GM12891 (cell line): Measurements from ENCODE around the gene ZNF19.

Source experiments
- DNase-seq: peaks from one replicate; pipeline ENCODE4 v3.0.0; 2011; ENCODE audit warnings: low spot score; ENCODE audit not compliant: insufficient read length
- FAIRE-seq: peaks from 2 replicates; lab custom pipeline; 2011; peaks lifted over from hg19 to GRCh38; lab: Jason Lieb, UNC
- PAX5 ChIP-seq: IDR thresholded peaks from 2 replicates; pipeline ENCODE4 v1.6.1; 2011; ENCODE audit warnings: low read length, moderate library complexity, mild to moderate bottlenecking; ENCODE audit not compliant: insufficient read depth, severe bottlenecking
- POLR2A ChIP-seq: IDR thresholded peaks from 2 replicates; pipeline ENCODE4 v1.6.1; 2011; ENCODE audit warnings: low read depth, low read length, control low read depth
- POLR2AphosphoS5 ChIP-seq: IDR thresholded peaks from 2 replicates; pipeline ENCODE4 v1.6.1; 2011; ENCODE audit warnings: low read depth, low read length, control low read depth
- POU2F2 ChIP-seq: IDR thresholded peaks from 2 replicates; pipeline ENCODE4 v1.6.1; 2011; ENCODE audit warnings: low read depth, mild to moderate bottlenecking, control low read depth, low read length, moderate library complexity
- SPI1 ChIP-seq: IDR thresholded peaks from 2 replicates; pipeline ENCODE4 v1.6.1; 2011; ENCODE audit warnings: low read depth, low read length, control low read depth
- TAF1 ChIP-seq: IDR thresholded peaks from 2 replicates; pipeline ENCODE4 v1.6.1; 2011; ENCODE audit warnings: low read depth, low read length, control low read depth

Gene ZNF19

GRCh38 chr16:71430744-71431143 lies 58.4 kb downstream of the ZNF19 start:
- TF ChIP-seq TAF1 (no peak), PAX5 (no peak), POLR2AphosphoS5 (no peak), SPI1 (no peak), POU2F2 (no peak), POLR2A (no peak)
- no peak for FAIRE-seq
- DNase-seq = no peak

DNA sequence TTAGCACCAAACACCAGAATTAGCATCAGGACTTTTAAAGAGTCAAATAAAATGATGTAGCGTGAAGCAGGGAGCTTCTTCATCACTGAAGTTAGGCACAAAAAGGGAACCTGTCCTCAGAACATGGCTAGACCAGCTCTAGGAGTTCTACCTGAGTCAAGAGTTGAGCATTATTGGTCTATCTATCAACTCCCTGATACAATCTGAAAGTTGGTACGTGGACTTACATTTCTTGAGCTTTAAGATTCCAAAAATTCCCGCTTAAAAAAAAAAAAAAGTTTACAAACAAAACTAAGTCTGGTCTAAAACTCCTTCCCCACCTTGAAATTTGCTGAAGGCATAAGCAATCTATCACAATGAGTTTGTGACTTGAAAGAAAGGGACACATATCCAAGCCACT lies 59.5 kb downstream of the ZNF19 start:
- TF ChIP-seq SPI1 (no peak), POLR2AphosphoS5 (no peak), TAF1 (no peak), POLR2A (no peak), POU2F2 (no peak)
- FAIRE-seq (no peak), DNase-seq (no peak)

DNA sequence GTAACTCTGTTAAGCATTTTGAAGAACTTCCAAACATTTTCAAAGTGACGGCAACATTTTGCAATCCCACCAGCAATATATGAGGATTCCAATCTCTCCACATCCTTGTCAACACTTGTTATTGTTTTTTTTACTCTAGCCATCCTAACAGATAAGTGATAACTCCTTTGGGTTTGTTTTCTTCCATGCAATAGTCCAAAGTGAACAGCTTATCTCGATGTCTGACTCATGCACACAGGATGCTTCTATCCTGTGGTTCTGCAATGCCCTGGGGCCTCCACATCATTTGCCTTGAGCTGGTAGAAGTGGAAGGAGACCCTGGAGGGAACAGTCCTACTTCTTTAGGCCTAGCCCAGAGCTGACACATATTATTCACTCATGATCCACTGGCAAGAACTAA lies 60.2 kb downstream of the ZNF19 start:
- DNase-seq (no peak), FAIRE-seq (no peak)
- TF ChIP-seq PAX5 = no peak
- no peak for TF ChIP-seq TAF1
- TF ChIP-seq POLR2AphosphoS5 = no peak
- no peak for TF ChIP-seq SPI1
- no peak for TF ChIP-seq POLR2A
- TF ChIP-seq POU2F2 = no peak

GRCh38 chr16:71428385-71428784 lies 60.7 kb downstream of the ZNF19 start:
- FAIRE-seq (no peak), DNase-seq (no peak)
- TF ChIP-seq TAF1 (no peak), PAX5 (no peak), SPI1 (no peak), POU2F2 (no peak), POLR2AphosphoS5 (no peak), POLR2A (no peak)

GRCh38 chr16:71426880-71427615 lies 62.1 kb downstream of the ZNF19 start:
- TF ChIP-seq POLR2A = no peak
- no peak for TF ChIP-seq SPI1
- no peak for TF ChIP-seq POLR2AphosphoS5
- TF ChIP-seq PAX5 = no peak
- no peak for TF ChIP-seq TAF1
- TF ChIP-seq POU2F2 = no peak
- FAIRE-seq (no peak), DNase-seq (no peak)

- FAIRE-seq (peak; percentile 92), DNase-seq (peak; percentile 66)
- no peak for TF ChIP-seq POLR2A
- no peak for TF ChIP-seq TAF1
- no peak for TF ChIP-seq POLR2AphosphoS5
- no peak for TF ChIP-seq SPI1
- TF ChIP-seq PAX5 = no peak
- TF ChIP-seq POU2F2 = no peak
These were observed 62.9 kb downstream of the ZNF19 start for GRCh38 chr16:71426069-71426879.

GRCh38 chr16:71425746-71426068 lies 63.4 kb downstream of the ZNF19 start:
- TF ChIP-seq TAF1 = no peak
- no peak for TF ChIP-seq SPI1
- TF ChIP-seq POU2F2 = no peak
- no peak for TF ChIP-seq POLR2A
- no peak for TF ChIP-seq PAX5
- TF ChIP-seq POLR2AphosphoS5 = no peak
- FAIRE-seq = no peak
- no peak for DNase-seq

GRCh38 chr16:71424626-71425025 lies 64.5 kb downstream of the ZNF19 start:
- FAIRE-seq = no peak
- DNase-seq = no peak

GRCh38 chr16:71423865-71424264 lies 65.3 kb downstream of the ZNF19 start:
- TF ChIP-seq SPI1 (no peak), TAF1 (no peak), POLR2A (no peak), POLR2AphosphoS5 (no peak), PAX5 (no peak), POU2F2 (no peak)
- no peak for DNase-seq
- no peak for FAIRE-seq

More at GRCh38 chr16:71424626-71425025, 64.5 kb downstream of the ZNF19 start:
- TF ChIP-seq PAX5 (no peak), POLR2A (no peak), SPI1 (no peak), TAF1 (no peak), POLR2AphosphoS5 (no peak), POU2F2 (no peak)
